Stimulated activated CD4-positive, alpha-beta T cell treated with anti-CD3 and anti-CD28 coated beads, Interleukin-15, amount 100 ng/mL, for 24 hours (primary cell): ENCODE results near the gene KCNJ12.
"Not testable (repeated sequence)": the region's sequence is repeated elsewhere in the genome, so short reads cannot be mapped to it uniquely, and the experiment has no call there.

Experiments used
- DNase-seq: peaks from one replicate; pipeline ENCODE4 v3.0.0-alpha.2; 2020

Gene KCNJ12

DNA sequence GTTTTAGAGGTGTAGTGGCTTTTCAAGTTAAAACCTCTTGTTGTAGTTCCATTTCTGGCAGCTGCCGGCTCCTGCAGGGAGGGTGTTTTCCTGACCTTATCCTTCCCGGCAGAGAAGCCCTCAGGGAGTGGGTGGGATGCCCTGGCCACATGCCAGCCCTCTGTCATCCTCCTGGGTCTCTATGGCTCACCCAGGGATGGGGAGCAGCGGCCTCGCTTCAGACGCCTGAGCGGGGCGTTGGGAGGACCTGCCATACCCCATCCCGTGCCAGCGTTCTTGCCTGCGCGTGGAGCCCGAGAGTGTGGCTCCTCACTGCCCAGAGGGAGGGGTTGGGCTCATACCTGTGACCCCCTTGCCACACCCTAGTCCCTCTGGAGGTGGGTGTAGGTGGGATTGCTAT, 11.9 kb downstream of the KCNJ12 start:
- DNase-seq, result no peak

DNA sequence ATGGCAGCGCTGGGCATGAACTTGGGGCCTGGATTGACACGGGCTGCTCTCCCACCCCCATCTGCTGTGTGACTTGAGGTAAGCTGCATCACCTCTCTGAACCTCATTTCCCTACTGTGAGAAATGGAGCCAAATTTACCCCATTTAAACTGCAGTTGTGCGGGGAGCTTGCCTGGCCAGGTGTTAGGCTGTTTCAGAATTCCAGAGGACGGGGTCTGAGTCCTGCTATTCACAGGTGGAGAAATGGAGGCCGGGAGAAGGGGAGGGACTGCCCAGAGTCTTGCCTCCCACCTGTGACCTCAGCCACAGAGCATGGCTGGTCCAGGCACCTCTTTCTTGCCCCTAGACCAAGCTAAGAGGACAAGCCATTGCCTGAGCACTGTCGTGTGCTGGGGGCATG, 12.8 kb downstream of the KCNJ12 start:
- DNase-seq, result no peak

- DNase-seq, result no peak
Measured at GRCh38 chr17:21389394-21389793, 13.2 kb downstream of the KCNJ12 start.

- no peak for DNase-seq
Measured at GRCh38 chr17:21390294-21390693, 14.1 kb downstream of the KCNJ12 start.

- no peak for DNase-seq
Measured at GRCh38 chr17:21392266-21392665, 16.1 kb downstream of the KCNJ12 start.

DNA sequence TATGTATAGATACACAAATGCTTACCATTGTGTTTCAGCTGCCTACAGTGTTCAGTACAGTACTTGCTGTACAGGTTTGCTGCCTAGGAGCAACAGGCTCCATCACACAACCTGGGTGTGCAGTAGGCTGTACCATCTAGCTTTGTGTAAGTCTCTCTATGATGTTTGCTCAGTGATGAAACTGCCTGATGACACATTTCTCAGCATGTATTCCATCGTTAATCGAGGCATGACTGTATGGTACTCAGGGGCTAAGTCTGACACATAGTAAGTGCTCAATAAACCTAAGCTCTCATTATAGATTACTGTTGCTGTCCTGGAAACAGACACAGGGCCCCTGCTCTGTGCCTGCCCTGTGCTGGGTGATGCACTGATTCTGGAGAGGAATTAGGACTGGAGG, 18.1 kb downstream of the KCNJ12 start:
- DNase-seq, result no peak

GRCh38 chr17:21395764-21396163, 19.6 kb downstream of the KCNJ12 start:
- DNase-seq, result no peak

GRCh38 chr17:21396237-21396636, 20.1 kb downstream of the KCNJ12 start:
- no peak for DNase-seq

GRCh38 chr17:21397341-21398190, 21.4 kb downstream of the KCNJ12 start:
- no peak for DNase-seq

- no peak for DNase-seq
Measured at GRCh38 chr17:21399474-21400186, 23.5 kb downstream of the KCNJ12 start.

DNA sequence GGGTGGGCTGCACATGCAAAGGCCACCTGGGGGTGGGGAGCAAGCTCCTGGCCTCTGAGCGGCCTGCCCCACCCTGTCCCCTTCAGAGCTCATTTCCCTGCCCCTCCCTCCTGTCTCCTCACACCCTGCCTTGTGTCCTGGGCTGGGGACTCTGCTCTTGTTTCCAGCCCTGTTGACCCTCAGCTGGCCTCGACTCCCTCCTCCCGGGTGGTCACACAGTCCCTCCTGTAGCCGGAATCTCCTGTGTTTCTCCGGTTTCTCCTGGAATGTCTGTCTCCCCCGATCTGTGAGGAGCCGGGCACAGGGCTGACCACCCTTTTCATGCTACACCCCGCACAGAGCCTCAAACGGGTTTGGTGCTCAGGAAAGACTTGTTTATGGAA, 24.0 kb downstream of the KCNJ12 start:
- not testable (repeated sequence) for DNase-seq

GRCh38 chr17:21400816-21401593, 24.8 kb downstream of the KCNJ12 start:
- DNase-seq, result no peak

- DNase-seq, result not testable (repeated sequence)
Measured at GRCh38 chr17:21402166-21402571, 26.0 kb downstream of the KCNJ12 start.

DNA sequence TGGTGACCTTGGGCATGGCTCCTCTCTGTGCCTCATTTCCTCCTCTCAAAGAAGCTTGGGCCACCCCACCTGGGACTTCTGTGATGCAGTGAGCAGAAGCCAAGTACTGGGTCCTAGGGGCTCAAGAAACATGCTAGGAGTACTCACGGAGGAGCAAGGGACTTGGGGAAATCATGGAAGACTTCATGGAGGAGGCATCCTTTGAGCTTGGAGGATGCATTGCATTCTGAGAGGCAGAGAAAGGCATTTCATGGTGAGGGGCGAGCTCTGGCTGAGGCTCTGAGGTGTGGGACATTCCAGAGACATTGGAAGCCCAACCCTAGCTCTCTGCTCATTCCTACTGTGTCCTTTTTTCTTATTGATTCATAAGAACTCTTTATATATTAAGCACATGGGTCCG, 26.8 kb downstream of the KCNJ12 start:
- not testable (repeated sequence) for DNase-seq

DNA sequence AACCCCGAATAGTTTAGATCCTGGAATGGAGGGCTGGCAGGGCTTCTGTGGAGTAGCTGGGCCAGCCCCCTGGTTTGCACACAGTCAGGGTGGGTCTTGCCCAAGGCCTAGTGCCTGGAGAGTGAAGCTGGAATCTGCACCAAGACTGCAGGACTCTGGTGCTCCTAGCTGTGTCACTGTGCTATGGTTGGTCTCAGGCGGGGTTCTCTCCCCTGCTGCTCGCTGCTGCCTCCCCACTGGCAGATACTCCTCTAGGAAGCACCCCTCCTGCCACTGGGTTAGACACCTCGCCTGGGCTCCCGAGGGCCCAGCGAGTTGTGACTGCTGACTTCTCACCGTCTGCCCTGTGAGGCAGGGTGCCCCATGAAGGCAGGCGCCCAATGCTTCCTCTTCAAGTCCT, 27.9 kb downstream of the KCNJ12 start:
- DNase-seq, result not testable (repeated sequence)

DNA sequence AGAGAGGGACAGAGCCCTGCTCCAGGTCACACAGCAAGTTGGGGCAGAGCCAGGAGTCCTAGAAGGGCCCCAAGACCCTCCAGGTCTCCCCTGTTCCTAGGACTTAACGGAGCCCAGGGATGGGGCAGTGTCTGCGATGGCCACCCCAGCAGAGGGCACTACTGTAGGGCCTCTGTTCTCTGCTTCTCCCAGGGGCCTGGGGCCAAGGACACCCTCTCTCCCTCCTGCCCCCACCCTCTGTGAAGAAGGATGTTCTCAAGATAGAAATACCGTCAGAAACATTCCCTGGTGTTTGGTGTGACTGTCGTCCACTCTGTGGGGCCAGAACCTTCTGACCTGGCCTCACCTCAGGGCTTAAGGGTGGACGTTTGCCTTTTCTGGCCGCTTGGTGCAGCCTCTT, 28.4 kb downstream of the KCNJ12 start:
- not testable (repeated sequence) for DNase-seq

- DNase-seq, result not testable (repeated sequence)
Measured at GRCh38 chr17:21404956-21405731, 29.0 kb downstream of the KCNJ12 start.

DNA sequence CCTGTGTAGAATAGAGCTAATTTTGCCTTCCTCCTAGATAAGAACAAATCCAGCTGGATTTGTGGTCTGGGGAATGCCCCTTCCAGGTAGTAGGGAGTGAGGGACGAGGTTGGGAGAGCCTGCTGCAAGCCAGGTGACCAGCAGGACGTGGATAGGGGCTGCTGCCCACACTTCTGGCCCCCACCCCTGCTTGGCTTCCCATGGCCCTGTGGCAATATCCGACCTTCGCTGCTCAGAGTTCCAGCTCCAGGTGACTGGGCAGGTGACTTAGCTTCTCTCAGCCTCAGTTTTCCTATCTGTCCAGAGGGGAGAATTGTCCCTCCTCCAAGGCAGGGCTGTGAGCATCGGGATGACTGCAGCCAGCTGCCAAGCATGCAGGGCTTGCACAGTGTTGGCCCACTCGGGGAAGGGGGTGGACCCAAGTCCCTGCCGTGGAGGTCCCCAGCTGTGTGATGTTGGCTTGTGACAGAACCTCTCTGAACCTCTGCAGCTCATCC, 29.8 kb downstream of the KCNJ12 start:
- DNase-seq, result not testable (repeated sequence)

GRCh38 chr17:21406616-21407404, 30.7 kb downstream of the KCNJ12 start:
- DNase-seq, result not testable (repeated sequence)

GRCh38 chr17:21407752-21408151, 31.6 kb downstream of the KCNJ12 start:
- not testable (repeated sequence) for DNase-seq

- DNase-seq, result not testable (repeated sequence)
Measured at GRCh38 chr17:21408224-21408623, 32.1 kb downstream of the KCNJ12 start.
